Adrenal gland (tissue), 5 donors: ENCODE results near the gene SQOR.

Source experiments
- POLR2A ChIP-seq, 2 donors: fragments of 450-650 bp; IDR thresholded peaks; one replicate each; pipeline ENCODE4 v1.6.1; 2017; ENCODE audit warnings: antibody characterized with exemption in 2 of 2, mild to moderate bottlenecking in 2 of 2, moderate library complexity in 1 of 2
- TF ChIP-seq, protein P1 (sequence below), 6 experiments: fragments of 450-650 bp in 4 of 6; fragments of 200-600 bp in 2 of 6; sonication (generic) in 1 of 6; IDR thresholded peaks; 1 replicate in 5 of 6; 2 replicates in 1 of 6; pipeline versions ENCODE4 v1.5.1 to v1.8.0; 2016 to 2021; ENCODE audit warnings: antibody characterized with exemption in 6 of 6, mild to moderate bottlenecking in 2 of 6, moderate library complexity in 1 of 6
- donor health status: DM: no; HTN: no; CAD: no.

GRCh38 chr15:45678459-45679178, 43.8 kb downstream of the SQOR start:
- TF ChIP-seq POLR2A (IDR thresholded peaks at IDR 0.05), result no peak
- TF ChIP-seq, protein P1, sequence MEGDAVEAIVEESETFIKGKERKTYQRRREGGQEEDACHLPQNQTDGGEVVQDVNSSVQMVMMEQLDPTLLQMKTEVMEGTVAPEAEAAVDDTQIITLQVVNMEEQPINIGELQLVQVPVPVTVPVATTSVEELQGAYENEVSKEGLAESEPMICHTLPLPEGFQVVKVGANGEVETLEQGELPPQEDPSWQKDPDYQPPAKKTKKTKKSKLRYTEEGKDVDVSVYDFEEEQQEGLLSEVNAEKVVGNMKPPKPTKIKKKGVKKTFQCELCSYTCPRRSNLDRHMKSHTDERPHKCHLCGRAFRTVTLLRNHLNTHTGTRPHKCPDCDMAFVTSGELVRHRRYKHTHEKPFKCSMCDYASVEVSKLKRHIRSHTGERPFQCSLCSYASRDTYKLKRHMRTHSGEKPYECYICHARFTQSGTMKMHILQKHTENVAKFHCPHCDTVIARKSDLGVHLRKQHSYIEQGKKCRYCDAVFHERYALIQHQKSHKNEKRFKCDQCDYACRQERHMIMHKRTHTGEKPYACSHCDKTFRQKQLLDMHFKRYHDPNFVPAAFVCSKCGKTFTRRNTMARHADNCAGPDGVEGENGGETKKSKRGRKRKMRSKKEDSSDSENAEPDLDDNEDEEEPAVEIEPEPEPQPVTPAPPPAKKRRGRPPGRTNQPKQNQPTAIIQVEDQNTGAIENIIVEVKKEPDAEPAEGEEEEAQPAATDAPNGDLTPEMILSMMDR (IDR thresholded peaks at IDR 0.05), result no peak
